HG03196 (cell line): ENCODE results near the gene RTP5.

ENCODE experiments used
- ATAC-seq: cut with Tn5 transposase; IDR thresholded peaks from one replicate; pipeline ENCODE4 v1.9.1; 2021; ENCODE audit not compliant: unreplicated experiment

Gene RTP5

DNA sequence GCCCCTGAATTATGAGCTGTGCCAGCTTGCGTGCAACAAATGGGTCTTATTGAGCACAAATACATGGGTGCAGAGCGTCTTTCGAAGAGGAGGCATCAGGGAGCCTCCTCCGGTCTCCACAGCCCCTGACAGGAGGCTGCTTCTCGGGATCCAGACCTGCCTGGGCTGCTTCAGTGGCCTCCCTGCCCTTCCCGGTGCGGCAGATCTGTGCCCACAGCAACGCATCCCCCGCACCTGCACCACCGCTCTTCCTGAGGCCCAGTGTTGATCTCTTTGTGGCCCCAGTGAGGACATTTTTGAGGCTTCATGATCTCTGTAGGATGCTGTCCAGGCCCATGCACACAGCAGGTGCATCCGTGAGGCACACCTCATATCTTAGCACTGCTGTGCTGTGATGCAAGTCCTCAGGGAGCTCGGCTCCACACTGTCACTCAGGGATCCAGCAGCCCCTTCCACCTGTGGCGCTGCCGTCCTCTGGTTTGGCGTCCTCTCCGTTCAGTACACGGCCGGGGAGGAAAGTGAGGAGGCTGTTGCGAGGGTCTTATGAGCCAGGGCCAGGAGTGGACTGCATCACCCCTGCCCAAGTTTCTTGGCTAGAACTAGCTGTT lies 17.4 kb downstream of the RTP5 start:
- ATAC-seq = no peak

- ATAC-seq = no peak
These were observed 18.4 kb downstream of the RTP5 start for GRCh38 chr2:241887806-241888522.

- no peak for ATAC-seq
These were observed 19.1 kb downstream of the RTP5 start for GRCh38 chr2:241888641-241889040.

GRCh38 chr2:241890524-241891235 lies 21.2 kb downstream of the RTP5 start:
- ATAC-seq = no peak

GRCh38 chr2:241891315-241891987 lies 21.9 kb downstream of the RTP5 start:
- ATAC-seq = no peak

GRCh38 chr2:241891988-241892298 lies 22.4 kb downstream of the RTP5 start:
- no peak for ATAC-seq

DNA sequence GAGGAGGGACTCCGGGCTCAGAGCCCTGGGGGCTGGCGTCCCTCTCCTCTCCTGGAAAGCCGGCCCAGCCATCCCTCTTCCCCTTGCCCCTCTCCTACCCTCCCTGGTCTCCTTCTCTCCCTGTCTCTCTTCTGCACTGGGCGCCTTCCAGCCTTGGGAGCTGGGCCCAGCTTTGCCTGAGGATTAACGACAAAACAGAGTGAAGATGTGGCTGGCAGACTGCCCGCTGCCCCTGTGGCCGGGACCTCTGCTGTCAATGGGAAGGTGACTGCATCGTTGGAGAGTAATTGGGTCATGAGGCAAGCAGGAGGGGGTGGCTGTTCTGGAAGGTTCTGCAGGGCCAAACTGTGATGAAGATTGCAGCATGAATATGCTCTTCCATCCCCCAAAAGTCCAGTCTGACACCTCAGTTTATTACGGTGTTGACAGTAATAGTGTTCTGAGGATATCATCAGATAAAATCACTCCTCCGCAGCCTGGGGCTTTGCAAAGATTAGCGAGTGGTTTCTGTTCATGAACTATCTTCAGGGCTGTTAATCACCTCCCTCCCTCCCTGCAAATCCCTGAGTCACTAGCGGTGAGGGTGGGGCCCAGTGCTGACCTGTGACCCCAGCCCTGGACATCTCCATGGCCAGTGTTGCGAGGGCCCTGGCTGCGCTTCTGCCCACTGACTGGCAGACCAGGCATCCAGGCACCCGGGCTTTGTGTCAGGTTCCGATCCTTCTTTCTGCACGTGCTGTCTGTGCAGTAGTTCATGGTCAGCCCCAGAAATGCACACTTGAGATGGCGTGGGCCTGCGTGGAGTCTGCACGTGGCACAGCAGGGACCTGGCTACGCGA lies 23.0 kb downstream of the RTP5 start:
- ATAC-seq = no peak

- ATAC-seq = no peak
These were observed 23.7 kb downstream of the RTP5 start for GRCh38 chr2:241893265-241893664.

GRCh38 chr2:241894056-241894641 lies 24.6 kb downstream of the RTP5 start:
- ATAC-seq = no peak

GRCh38 chr2:241894681-241895426 lies 25.3 kb downstream of the RTP5 start:
- no peak for ATAC-seq

GRCh38 chr2:241895427-241895711 lies 25.8 kb downstream of the RTP5 start:
- no peak for ATAC-seq

GRCh38 chr2:241895712-241896641 lies 26.4 kb downstream of the RTP5 start:
- ATAC-seq = no peak

GRCh38 chr2:241896746-241897201 lies 27.2 kb downstream of the RTP5 start:
- ATAC-seq = no peak

GRCh38 chr2:241897231-241897916 lies 27.8 kb downstream of the RTP5 start:
- no peak for ATAC-seq

- no peak for ATAC-seq
These were observed 29.1 kb downstream of the RTP5 start for GRCh38 chr2:241898463-241899270.

GRCh38 chr2:241900251-241901017 lies 30.9 kb downstream of the RTP5 start:
- ATAC-seq = no peak

- ATAC-seq = no peak
These were observed 31.5 kb downstream of the RTP5 start for GRCh38 chr2:241901018-241901380.
